ENCODE data around the gene GNA15. TPM values are rescaled to one million over a fixed set of nuclear protein-coding genes. Genes with fewer than 3 reads are reported as not detected.

GNA15 gene
- total and polyA plus RNA-seq, 2 of the 8 experiments (the other 6 are each of a cell fraction or from before 2014, with no cell fraction given) = 0.26 to 0.45 TPM

DNA sequence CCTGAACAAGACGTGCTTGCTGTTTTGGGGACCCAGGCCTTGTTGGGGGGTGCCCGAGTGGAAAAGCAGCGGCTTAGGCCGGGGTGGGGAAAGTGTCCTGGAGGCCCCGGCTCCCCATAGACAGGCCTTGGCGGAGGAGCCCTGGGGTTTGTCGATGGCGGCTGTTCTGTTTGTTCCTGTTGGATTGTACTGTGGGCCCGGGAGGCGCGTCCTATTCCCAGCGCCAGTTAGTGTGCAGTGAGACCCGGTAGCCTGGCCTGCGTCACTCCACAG lies 61.0 kb downstream of the GNA15 start:
- Histone ChIP-seq H2BK12ac (ENCODE audit: low read depth, low read length) (no peak overlapping the region), H2AK5ac (ENCODE audit: low read depth, low read length) (no peak overlapping the region), H4K8ac (ENCODE audit: extremely low read depth, insufficient read depth, low read length) (no peak overlapping the region), H3K27me3 (replicated peaks in 1 of 4; ENCODE audit: control insufficient read depth in 3 of 4, extremely low read depth in 1 of 4, insufficient read depth in 3 of 4, low read length in 3 of 4) (no peaks in the 10 kb centered on the region), H4K91ac (replicated peaks; ENCODE audit: insufficient read length, low read length) (no peak overlapping the region), H3K79me1 (ENCODE audit: low read depth, low read length) (peaks cover 6% of the 10 kb centered on the region; the same call in 1 of the 2 replicates), H3K14ac (ENCODE audit: insufficient read length) (no peak overlapping the region), H2AFZ (ENCODE audit: low read length) (no peak overlapping the region), H3K56ac (replicated peaks; ENCODE audit: insufficient read length, low read depth, low read length) (no peak overlapping the region), H2BK15ac (ENCODE audit: low read length) (no peak overlapping the region), H2BK120ac (replicated peaks; ENCODE audit: low read depth, low read length) (no peak overlapping the region), H3K4me3 (ENCODE audit: extremely low read depth in 1 of 4, insufficient read depth in 2 of 4, low read depth in 3 of 4, low read length in 4 of 4) (no peak overlapping the region), H4K20me1 (replicated peaks in 1 of 2; ENCODE audit: control insufficient read depth in 1 of 2, insufficient read depth in 2 of 2, low read length in 2 of 2) (peaks cover 10 to 11% of the 10 kb centered on the region in 2 experiments), H3K4ac (replicated peaks; ENCODE audit: insufficient read length, low read depth, low read length) (no peak overlapping the region), H2BK20ac (ENCODE audit: low read length) (no peak overlapping the region), H3K23ac (ENCODE audit: insufficient read length) (no peak overlapping the region), H2BK5ac (ENCODE audit: low read depth, low read length) (no peak overlapping the region), H3K4me1 (replicated peaks in 1 of 4; ENCODE audit: control insufficient read depth in 3 of 4, insufficient read depth in 4 of 4, low read length in 3 of 4) (no peaks in the 10 kb centered on the region), H3K18ac (ENCODE audit: extremely low read depth, low read length) (no peak overlapping the region), H4K5ac (ENCODE audit: insufficient read length, low read depth, low read length) (no peak overlapping the region), H3K27ac (ENCODE audit: low read depth, low read length) (no peak overlapping the region), H3K23me2 (ENCODE audit: low read depth, low read length) (no peaks in the 10 kb centered on the region), H3K4me2 (ENCODE audit: insufficient read depth in 1 of 2, low read depth in 2 of 2, low read length in 2 of 2) (no peak overlapping the region), H3K36me3 (ENCODE audit: control insufficient read depth in 2 of 4, insufficient read depth in 4 of 4, low read length in 3 of 4) (peaks cover 2 to 24% (median 6%) of the 10 kb centered on the region in 4 experiments; a peak in 4 of 8 replicates), H3K79me2 (ENCODE audit: control insufficient read depth in 1 of 2, insufficient read depth in 2 of 2, low read length in 2 of 2) (peaks cover 0 to 6% of the 10 kb centered on the region in 2 experiments; a peak in 2 of 4 replicates), H3K9me3 (ENCODE audit: insufficient read depth in 2 of 2, low read depth in 1 of 2, low read length in 1 of 2) (no peaks in the 10 kb centered on the region), H3K9ac (replicated peaks in 1 of 4; ENCODE audit: extremely low read depth in 1 of 4, low read depth in 3 of 4, low read length in 3 of 4) (no peak overlapping the region)
- ChIA-PET POLR2A (ENCODE audit: partially characterized antibody) (interaction anchor here (0.8 kb wide), 1 partner anchor 15 kb away, joined by 3 read pairs; no protein-coding TSS in a partner anchor), CTCF (ENCODE audit: partially characterized antibody) (no interaction called here)
- no peak for DNase-seq (ENCODE audit: low read depth in 1 of 2, low spot score in 2 of 2)
- no peak for FAIRE-seq
- WGBS, 2 experiments (ENCODE audit: extremely low coverage in 1 of 2, insufficient coverage in 1 of 2, insufficient read length in 1 of 2, insufficient replicate concordance in 2 of 2, low coverage in 1 of 2, low lambda C conversion rate in 2 of 2, missing lambda C conversion rate in 1 of 2) = 97% methylated on average over 14 of the region's 14 CpGs; no CpG with 5 or more reads in 1 of the 2 experiments
- TF ChIP-seq JUN (IDR thresholded peaks at IDR 0.05; ENCODE audit: low read depth, low read length) = no peak
- no peak for TF ChIP-seq TBP (IDR thresholded peaks at IDR 0.05; ENCODE audit: low read depth, low read length)
- TF ChIP-seq, protein P1, sequence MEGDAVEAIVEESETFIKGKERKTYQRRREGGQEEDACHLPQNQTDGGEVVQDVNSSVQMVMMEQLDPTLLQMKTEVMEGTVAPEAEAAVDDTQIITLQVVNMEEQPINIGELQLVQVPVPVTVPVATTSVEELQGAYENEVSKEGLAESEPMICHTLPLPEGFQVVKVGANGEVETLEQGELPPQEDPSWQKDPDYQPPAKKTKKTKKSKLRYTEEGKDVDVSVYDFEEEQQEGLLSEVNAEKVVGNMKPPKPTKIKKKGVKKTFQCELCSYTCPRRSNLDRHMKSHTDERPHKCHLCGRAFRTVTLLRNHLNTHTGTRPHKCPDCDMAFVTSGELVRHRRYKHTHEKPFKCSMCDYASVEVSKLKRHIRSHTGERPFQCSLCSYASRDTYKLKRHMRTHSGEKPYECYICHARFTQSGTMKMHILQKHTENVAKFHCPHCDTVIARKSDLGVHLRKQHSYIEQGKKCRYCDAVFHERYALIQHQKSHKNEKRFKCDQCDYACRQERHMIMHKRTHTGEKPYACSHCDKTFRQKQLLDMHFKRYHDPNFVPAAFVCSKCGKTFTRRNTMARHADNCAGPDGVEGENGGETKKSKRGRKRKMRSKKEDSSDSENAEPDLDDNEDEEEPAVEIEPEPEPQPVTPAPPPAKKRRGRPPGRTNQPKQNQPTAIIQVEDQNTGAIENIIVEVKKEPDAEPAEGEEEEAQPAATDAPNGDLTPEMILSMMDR (IDR thresholded peaks at IDR 0.05; ENCODE audit: control extremely low read depth in 1 of 3, insufficient read depth in 1 of 3, low read depth in 1 of 3, low read length in 3 of 3) = no peak
- no peak for TF ChIP-seq BCL11A (IDR thresholded peaks at IDR 0.05; ENCODE audit: low read depth in 2 of 2, low read length in 2 of 2)
